Muscle of leg (tissue), 11 donors: ENCODE measurements around the gene UPK3B. TPM values are rescaled to one million over a fixed set of nuclear protein-coding genes. Genes with fewer than 3 reads are reported as not detected.
"Not testable (repeated sequence)": the region's sequence is repeated elsewhere in the genome, so short reads cannot be mapped to it uniquely, and the experiment has no call there.

Source experiments
- DNase-seq: peaks from one replicate; pipeline ENCODE4 v3.0.0; 2013
- H3K27ac ChIP-seq: one replicate; pipeline ENCODE4 v1.5.1; 2013; ENCODE audit warnings: mild to moderate bottlenecking, low read length, control low read depth
- H3K27me3 ChIP-seq: one replicate; pipeline ENCODE4 v1.6.1; 2013; ENCODE audit warnings: low read length; ENCODE audit not compliant: control insufficient read depth, insufficient read depth
- H3K36me3 ChIP-seq: one replicate; pipeline ENCODE4 v1.6.1; 2013; ENCODE audit warnings: low read length; ENCODE audit not compliant: control insufficient read depth, insufficient read depth
- H3K4me1 ChIP-seq: one replicate; pipeline ENCODE4 v1.6.1; 2013; ENCODE audit warnings: low read length; ENCODE audit not compliant: control insufficient read depth, insufficient read depth
- H3K4me3 ChIP-seq: one replicate; pipeline ENCODE4 v1.5.1; 2013; ENCODE audit warnings: low read length, control low read depth
- H3K9me3 ChIP-seq: replicated peaks from 2 replicates; pipeline ENCODE4 v1.6.1; 2013; ENCODE audit warnings: low read depth, low read length; ENCODE audit not compliant: control insufficient read depth
- WGBS: methylation state at CpG from one replicate; pipeline ENCODE4 v1.1.5; 2013; ENCODE audit warnings: missing lambda C conversion rate; ENCODE audit not compliant: insufficient coverage; 5-methylcytosine and 5-hydroxymethylcytosine counted together
- polyA plus RNA-seq, 8 donors: library from polyadenylated mRNA; unstranded; fragments of 120-200 nt; gene quantifications; one replicate each; pipeline versions ENCODE4 v1.2.1 to v1.2.3, GENCODE V29; 2013; ENCODE audit warnings: inconsistent platforms in 1 of 8, low replicate concordance in 1 of 8; ENCODE audit not compliant: insufficient read length in 8 of 8, insufficient read depth in 1 of 8
- total RNA-seq: library from RNA; stranded (reverse); fragments of 120-200 nt; gene quantifications from one replicate; pipeline ENCODE4 v1.2.4, GENCODE V29; 2013

UPK3B gene
- total and polyA plus RNA-seq, 9 donors, result 0.16 to 4.3 (median 0.48) TPM; not detected in 1

DNA sequence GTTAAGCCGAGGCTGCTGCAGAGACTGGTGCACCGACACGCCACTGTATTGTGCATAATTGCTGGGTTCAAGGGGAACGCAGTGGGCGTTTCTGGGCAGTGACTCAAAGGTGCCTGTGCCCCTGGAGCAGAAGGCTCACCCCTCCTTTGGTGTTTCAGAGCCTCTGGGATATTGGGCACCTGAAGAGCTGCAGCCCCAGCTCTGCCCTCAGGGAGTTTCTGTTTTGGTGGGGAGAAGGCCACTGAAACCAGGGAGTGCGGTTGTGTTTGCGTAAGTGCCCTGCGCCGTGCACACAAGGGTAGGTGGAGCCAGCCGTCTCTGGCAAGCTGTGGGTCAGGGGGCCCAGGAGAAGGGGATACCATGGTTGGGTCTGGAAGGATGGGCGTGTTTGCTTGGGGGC lies 34.1 kb upstream of the UPK3B start:
- not testable (repeated sequence) for H3K36me3 ChIP-seq
- no CpG with 5 or more reads among the region's 11 CpGs for WGBS

GRCh38 chr7:76476742-76477474 lies 33.4 kb upstream of the UPK3B start:
- H3K27ac ChIP-seq, H3K36me3 ChIP-seq, H3K4me3 ChIP-seq, H3K27me3 ChIP-seq, DNase-seq, H3K4me1 ChIP-seq, H3K9me3 ChIP-seq: not testable (repeated sequence)
- WGBS, result 96% methylated on average over 5 of the region's 24 CpGs

More for the DNA sequence above, 34.1 kb upstream of the UPK3B start:
- DNase-seq, H3K9me3 ChIP-seq, H3K4me3 ChIP-seq, H3K4me1 ChIP-seq, H3K27ac ChIP-seq, H3K27me3 ChIP-seq: not testable (repeated sequence)

- not testable (repeated sequence) for H3K27me3 ChIP-seq, H3K4me1 ChIP-seq, H3K9me3 ChIP-seq, DNase-seq, H3K27ac ChIP-seq, H3K4me3 ChIP-seq
- peaks cover 12% of the 10 kb centered on the region for H3K36me3 ChIP-seq
- WGBS, result no CpG with 5 or more reads among the region's 11 CpGs
Observed at GRCh38 chr7:76479628-76480027, 30.7 kb upstream of the UPK3B start.

DNA sequence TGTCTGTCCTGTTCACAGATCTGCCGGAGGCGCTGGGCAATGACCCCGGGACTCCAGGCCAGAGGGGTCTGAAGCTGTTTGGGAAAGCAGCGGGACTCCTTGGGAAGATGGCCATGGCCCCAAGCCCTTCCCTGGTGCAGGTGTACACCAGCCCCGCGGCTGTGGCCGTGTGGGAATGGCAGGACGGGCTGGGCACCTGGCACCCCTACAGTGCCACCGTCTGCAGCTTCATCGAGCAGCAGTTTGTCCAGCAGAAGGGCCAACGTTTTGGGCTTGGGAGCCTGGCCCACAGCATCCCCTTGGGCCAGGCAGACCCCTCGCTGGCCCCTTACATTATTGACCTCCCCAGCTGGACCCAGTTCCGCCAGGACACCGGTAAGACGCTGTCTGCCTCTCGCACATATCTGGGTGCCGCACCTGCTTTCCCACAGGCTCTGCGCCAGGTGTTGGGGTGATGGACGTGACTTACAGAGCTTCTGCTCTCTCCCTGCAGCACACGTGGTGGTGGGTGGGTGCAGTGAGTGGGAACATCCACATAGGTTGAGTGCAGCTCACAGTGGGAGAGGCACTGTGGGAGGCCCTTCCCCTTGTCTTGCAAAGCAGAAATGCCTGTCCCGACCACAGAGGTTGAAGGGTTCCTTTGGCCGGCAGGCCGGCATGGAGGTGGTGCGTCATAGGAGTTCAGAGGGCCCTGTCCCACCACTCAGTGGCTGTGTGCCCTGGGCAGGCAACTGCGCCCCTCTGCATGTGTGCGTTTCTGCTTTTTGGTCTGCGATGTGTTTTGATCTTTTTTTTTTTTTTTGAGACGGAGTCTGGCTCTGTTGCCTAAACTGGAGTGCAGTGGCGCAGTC lies 29.7 kb upstream of the UPK3B start:
- H3K4me1 ChIP-seq, H3K9me3 ChIP-seq, H3K27ac ChIP-seq, DNase-seq, H3K27me3 ChIP-seq, H3K4me3 ChIP-seq: not testable (repeated sequence)
- H3K36me3 ChIP-seq, result peaks cover 12% of the 10 kb centered on the region
- 80% methylated on average over 9 of the region's 29 CpGs for WGBS

DNA sequence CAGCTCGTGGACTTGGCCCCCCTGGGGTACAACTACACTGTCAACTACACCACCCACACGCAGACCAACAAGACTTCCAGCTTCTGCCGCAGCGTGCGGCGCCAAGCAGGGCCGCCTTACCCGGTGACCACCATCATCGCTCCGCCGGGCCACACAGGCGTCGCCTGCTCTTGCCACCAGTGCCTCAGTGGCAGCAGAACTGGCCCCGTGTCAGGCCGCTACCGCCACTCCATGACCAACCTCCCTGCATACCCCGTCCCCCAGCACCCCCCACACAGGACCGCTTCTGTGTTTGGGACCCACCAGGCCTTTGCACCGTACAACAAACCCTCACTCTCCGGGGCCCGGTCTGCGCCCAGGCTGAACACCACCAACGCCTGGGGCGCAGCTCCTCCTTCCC lies 27.7 kb upstream of the UPK3B start:
- DNase-seq, H3K4me3 ChIP-seq, H3K4me1 ChIP-seq, H3K27me3 ChIP-seq, H3K27ac ChIP-seq, H3K9me3 ChIP-seq: not testable (repeated sequence)
- WGBS, result 91% methylated on average over 21 of the region's 24 CpGs
- H3K36me3 ChIP-seq, result peaks cover 12% of the 10 kb centered on the region

DNA sequence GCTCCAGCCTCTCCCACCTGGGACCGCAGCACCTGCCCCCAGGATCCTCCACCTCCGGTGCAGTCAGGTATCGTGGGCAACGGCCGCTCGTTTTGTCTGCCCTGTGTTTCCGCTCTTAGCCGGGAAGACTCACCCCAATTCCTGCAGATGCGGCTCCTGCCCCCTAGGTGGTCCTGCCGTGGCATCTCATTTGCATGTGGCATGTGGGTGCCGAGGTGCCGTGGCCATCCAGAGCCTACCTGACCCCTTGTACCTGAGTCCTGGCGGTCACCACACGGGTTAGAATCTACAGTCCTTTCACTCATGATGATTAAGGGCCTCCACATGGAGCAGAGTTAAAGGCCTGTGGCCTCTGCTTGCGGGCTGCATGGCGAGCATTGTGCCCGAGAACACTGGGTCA lies 27.3 kb upstream of the UPK3B start:
- H3K4me3 ChIP-seq, H3K9me3 ChIP-seq, H3K27ac ChIP-seq, H3K4me1 ChIP-seq, DNase-seq, H3K27me3 ChIP-seq: not testable (repeated sequence)
- peaks cover 12% of the 10 kb centered on the region for H3K36me3 ChIP-seq
- WGBS, result 100% methylated on average over 2 of the region's 17 CpGs

DNA sequence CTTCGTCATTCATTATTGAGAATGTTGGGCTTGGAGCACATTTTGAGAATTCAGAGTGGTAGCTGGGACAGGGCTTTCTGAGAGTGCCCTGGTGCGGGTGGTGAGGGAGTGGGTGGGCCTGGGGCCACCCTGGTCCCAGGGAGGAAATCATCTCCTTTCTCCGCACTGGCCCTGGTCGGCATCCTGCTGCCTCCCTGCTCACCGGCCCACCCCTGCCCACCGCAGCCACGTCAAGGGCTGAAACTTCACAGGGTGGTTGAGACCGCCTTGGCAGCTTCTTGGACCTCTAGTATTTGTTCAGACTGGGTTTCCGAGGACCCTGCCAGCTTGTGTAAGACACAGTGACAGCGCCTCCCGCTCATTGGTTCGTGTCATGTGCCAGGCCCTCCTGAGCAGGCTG lies 25.9 kb upstream of the UPK3B start:
- not testable (repeated sequence) for H3K27me3 ChIP-seq, DNase-seq, H3K27ac ChIP-seq, H3K4me1 ChIP-seq, H3K9me3 ChIP-seq, H3K4me3 ChIP-seq
- peaks cover 12% of the 10 kb centered on the region for H3K36me3 ChIP-seq
- WGBS, result no CpG with 5 or more reads among the region's 12 CpGs

GRCh38 chr7:76485822-76486610 lies 24.3 kb upstream of the UPK3B start:
- not testable (repeated sequence) for DNase-seq, H3K4me1 ChIP-seq, H3K27me3 ChIP-seq, H3K9me3 ChIP-seq, H3K27ac ChIP-seq, H3K4me3 ChIP-seq
- WGBS, result no CpG with 5 or more reads among the region's 20 CpGs
- peaks cover 12% of the 10 kb centered on the region for H3K36me3 ChIP-seq

- no CpG with 5 or more reads among the region's 5 CpGs for WGBS
- DNase-seq, result not testable (repeated sequence)
Observed at GRCh38 chr7:76486618-76487017, 23.7 kb upstream of the UPK3B start.

GRCh38 chr7:76487969-76488368 lies 22.4 kb upstream of the UPK3B start:
- no CpG with 5 or more reads among the region's 13 CpGs for WGBS
- not testable (repeated sequence) for H3K4me3 ChIP-seq, H3K4me1 ChIP-seq, H3K36me3 ChIP-seq, DNase-seq, H3K27me3 ChIP-seq, H3K9me3 ChIP-seq, H3K27ac ChIP-seq

More at GRCh38 chr7:76486618-76487017, 23.7 kb upstream of the UPK3B start:
- not testable (repeated sequence) for H3K27me3 ChIP-seq, H3K9me3 ChIP-seq, H3K4me3 ChIP-seq, H3K27ac ChIP-seq, H3K4me1 ChIP-seq
- peaks cover 12% of the 10 kb centered on the region for H3K36me3 ChIP-seq
